Stimulated activated CD8-positive, alpha-beta memory T cell treated with anti-CD3 and anti-CD28 coated beads, Interleukin-15, amount 100 ng/mL, for 4 hours (primary cell): Measurements from ENCODE around the gene KLRC4.
"Not testable (repeated sequence)": the region's sequence is repeated elsewhere in the genome, so short reads cannot be mapped to it uniquely, and the experiment has no call there.

Experiments
- DNase-seq, 2 donors: peaks; one replicate each; pipeline ENCODE4 v3.0.0-alpha.2; 2020; ENCODE audit warnings: low read depth in 2 of 2

KLRC4 gene

GRCh38 chr12:10409392-10409791 is at the start of gene KLRC4:
Gene KLRC4, minus strand, starts transcription at chr12:10409757. Its CDS starts 182 bp downstream, at chr12:10409575.
- DNase-seq, result no peak

GRCh38 chr12:10457760-10458159 is 48.2 kb upstream of the KLRC4 start:
- DNase-seq, result no peak

- DNase-seq, result no peak
Measured at GRCh38 chr12:10456856-10457255, 47.3 kb upstream of the KLRC4 start.

GRCh38 chr12:10455766-10456165 is 46.2 kb upstream of the KLRC4 start:
- DNase-seq, result no peak

GRCh38 chr12:10454531-10454930 is 45.0 kb upstream of the KLRC4 start:
- no peak for DNase-seq

- DNase-seq, result no peak
Measured at GRCh38 chr12:10453156-10453555, 43.6 kb upstream of the KLRC4 start, which contains the start of gene KLRC1. Gene KLRC1, minus strand, starts transcription at chr12:10453377. Its CDS starts 2,221 bp downstream, at chr12:10451156.

- no peak for DNase-seq
Measured at GRCh38 chr12:10448236-10448635, 38.7 kb upstream of the KLRC4 start.

GRCh38 chr12:10446052-10446451 is 36.5 kb upstream of the KLRC4 start:
- not testable (repeated sequence) for DNase-seq

GRCh38 chr12:10441144-10441543 is 31.6 kb upstream of the KLRC4 start:
- not testable (repeated sequence) for DNase-seq

GRCh38 chr12:10439608-10440274 is 30.2 kb upstream of the KLRC4 start:
- DNase-seq, result not testable (repeated sequence)

GRCh38 chr12:10437601-10438000 is 28.0 kb upstream of the KLRC4 start:
- not testable (repeated sequence) for DNase-seq

GRCh38 chr12:10435816-10436215 is 26.3 kb upstream of the KLRC4 start, which contains the start of gene KLRC2:
Gene KLRC2, minus strand, starts transcription at chr12:10436010. Its CDS starts 24 bp downstream, at chr12:10435986.
- DNase-seq, result not testable (repeated sequence)

- DNase-seq, result not testable (repeated sequence)
Measured at GRCh38 chr12:10430623-10431022, 21.1 kb upstream of the KLRC4 start.

GRCh38 chr12:10425938-10426337 is 16.4 kb upstream of the KLRC4 start:
- not testable (repeated sequence) for DNase-seq

- DNase-seq, result not testable (repeated sequence)
Measured at GRCh38 chr12:10424260-10424899, 14.8 kb upstream of the KLRC4 start.

- not testable (repeated sequence) for DNase-seq
Measured at GRCh38 chr12:10422159-10422558, 12.6 kb upstream of the KLRC4 start.

GRCh38 chr12:10420334-10420733 is 10.8 kb upstream of the KLRC4 start, which contains the start of gene KLRC3:
Gene KLRC3, minus strand, starts transcription at chr12:10420595. Its CDS starts 45 bp downstream, at chr12:10420550.
- not testable (repeated sequence) for DNase-seq

- no peak for DNase-seq
Measured at GRCh38 chr12:10408842-10409241, 715 bp downstream of the KLRC4 start.

GRCh38 chr12:10406725-10407124 is 2.8 kb downstream of the KLRC4 start:
- no peak for DNase-seq

GRCh38 chr12:10405294-10405693 is 4.3 kb downstream of the KLRC4 start:
- DNase-seq, result no peak

GRCh38 chr12:10404798-10405197 is 4.8 kb downstream of the KLRC4 start:
- no peak for DNase-seq

GRCh38 chr12:10400829-10401228 is 8.7 kb downstream of the KLRC4 start:
- DNase-seq, result no peak

GRCh38 chr12:10398168-10398567 is 11.4 kb downstream of the KLRC4 start:
- DNase-seq, result no peak
